HepG2 (cell line): Measurements from ENCODE around the gene TMEM198. TPM values are rescaled to one million over a fixed set of nuclear protein-coding genes. Genes with fewer than 3 reads are reported as not detected.

Experiments
- ARID2 ChIP-seq: sonication (generic); formaldehyde crosslinking; IDR thresholded peaks from 2 replicates; pipeline ENCODE4 v1.8.1; 2022; ENCODE audit warnings: mild to moderate bottlenecking, missing genetic modification reagents, borderline replicate concordance
- ARNT2 ChIP-seq: sonication (generic); formaldehyde crosslinking; IDR thresholded peaks from 2 replicates; pipeline ENCODE4 v1.8.0; 2022; ENCODE audit warnings: mild to moderate bottlenecking, low read depth, missing genetic modification reagents, moderate library complexity
- CHD4 ChIP-seq: fragments of 200-600 bp; sonication (generic); IDR thresholded peaks from 2 replicates; pipeline ENCODE4 v1.7.0; 2017; ENCODE audit warnings: mild to moderate bottlenecking, low read length, borderline replicate concordance
- HOXA9 ChIP-seq: sonication (generic); formaldehyde crosslinking; IDR thresholded peaks from 2 replicates; pipeline ENCODE4 v1.8.1; 2022; ENCODE audit warnings: missing genetic modification reagents, mild to moderate bottlenecking, moderate library complexity, borderline replicate concordance
- KDM6A ChIP-seq: IDR thresholded peaks from 2 replicates; pipeline ENCODE4 v1.6.1; 2016; ENCODE audit warnings: low read depth
- KLF13 ChIP-seq: sonication (generic); formaldehyde crosslinking; IDR thresholded peaks from 2 replicates; pipeline ENCODE4 v1.4.0; 2020; ENCODE audit warnings: mild to moderate bottlenecking, missing genetic modification reagents
- NFE2L2 ChIP-seq: fragments of 150-350 bp; IDR thresholded peaks from 2 replicates; pipeline ENCODE4 v1.6.1; 2014; ENCODE audit warnings: low read length
- RFX5 ChIP-seq: IDR thresholded peaks from 2 replicates; pipeline ENCODE4 v1.6.1; 2011; ENCODE audit warnings: low read depth, low read length, improper control_type of control experiment
- ZBTB42 ChIP-seq: sonication (generic); formaldehyde crosslinking; IDR thresholded peaks from 2 replicates; pipeline ENCODE4 v1.5.0; 2020; ENCODE audit warnings: mild to moderate bottlenecking, missing genetic modification reagents
- ZHX2 ChIP-seq, 2 experiments: sonication (generic) in 1 of 2; formaldehyde crosslinking in 1 of 2; IDR thresholded peaks; 2 replicates each; pipeline versions ENCODE4 v1.6.1 to v1.9.0; 2014 to 2022; ENCODE audit warnings: antibody characterized with exemption in 1 of 2, borderline replicate concordance in 1 of 2, inconsistent platforms in 1 of 2, low read depth in 1 of 2, missing genetic modification reagents in 1 of 2
- ZNF484 ChIP-seq: sonication (generic); formaldehyde crosslinking; IDR thresholded peaks from 2 replicates; pipeline ENCODE4 v1.5.1; 2020; ENCODE audit warnings: mild to moderate bottlenecking, low read depth, missing genetic modification reagents, borderline replicate concordance
- ZNF564 ChIP-seq: sonication (generic); formaldehyde crosslinking; IDR thresholded peaks from 2 replicates; pipeline ENCODE4 v1.8.1; 2023; ENCODE audit warnings: mild to moderate bottlenecking, missing genetic modification reagents
- polyA plus RNA-seq, 8 experiments: library from polyadenylated mRNA; depleted of rRNA in 3 of 8; stranded (reverse) in 7 of 8; unstranded in 1 of 8; fragments of >200 nt; fragmentation: Illumina TruSeq in 4 of 8; extraction: Trizol in 4 of 8; gene quantifications; 2 replicates each; pipeline versions ENCODE4 v1.2.1 to v1.2.3, GENCODE V29; 2011 to 2016; ENCODE audit warnings: low read depth in 4 of 8, missing spikeins in 1 of 8, mixed read lengths in 1 of 8; ENCODE audit not compliant: insufficient read depth in 1 of 8
- total RNA-seq, 5 experiments: library from RNA; depleted of rRNA; stranded (reverse); fragments of >200 nt; fragmentation: Illumina TruSeq; extraction: Trizol; gene quantifications; 2 replicates each; pipeline ENCODE4 v1.2.3, GENCODE V29; 2016; ENCODE audit warnings: low read depth in 1 of 5
- TF ChIP-seq, protein P1 (sequence below): sonication (generic); formaldehyde crosslinking; conservative IDR thresholded peaks from 2 replicates; pipeline ENCODE4 v1.4.0; 2020; ENCODE audit warnings: missing genetic modification reagents
- TF ChIP-seq, protein P2 (sequence below): sonication (generic); formaldehyde crosslinking; IDR thresholded peaks from 2 replicates; pipeline ENCODE4 v1.4.0; 2020; ENCODE audit warnings: mild to moderate bottlenecking, low read depth, missing genetic modification reagents
- TF ChIP-seq, protein P3 (sequence below): IDR thresholded peaks from 2 replicates; pipeline ENCODE4 v1.6.1; 2016; ENCODE audit warnings: missing biosample characterization, missing genetic modification reagents, low read depth
- TF ChIP-seq, protein P4 (sequence below): IDR thresholded peaks from 2 replicates; pipeline ENCODE4 v1.6.1; 2016; ENCODE audit warnings: control low read depth

TMEM198 gene
- total and polyA plus RNA-seq, 2 of the 13 experiments (the other 11 are each of a cell fraction or from before 2014, with no cell fraction given): 17.3 to 23.5 TPM

GRCh38 chr2:219498280-219499057, 45.4 kb upstream of the TMEM198 start, which contains the start of gene GMPPA (continued):
- TF ChIP-seq, protein P1, sequence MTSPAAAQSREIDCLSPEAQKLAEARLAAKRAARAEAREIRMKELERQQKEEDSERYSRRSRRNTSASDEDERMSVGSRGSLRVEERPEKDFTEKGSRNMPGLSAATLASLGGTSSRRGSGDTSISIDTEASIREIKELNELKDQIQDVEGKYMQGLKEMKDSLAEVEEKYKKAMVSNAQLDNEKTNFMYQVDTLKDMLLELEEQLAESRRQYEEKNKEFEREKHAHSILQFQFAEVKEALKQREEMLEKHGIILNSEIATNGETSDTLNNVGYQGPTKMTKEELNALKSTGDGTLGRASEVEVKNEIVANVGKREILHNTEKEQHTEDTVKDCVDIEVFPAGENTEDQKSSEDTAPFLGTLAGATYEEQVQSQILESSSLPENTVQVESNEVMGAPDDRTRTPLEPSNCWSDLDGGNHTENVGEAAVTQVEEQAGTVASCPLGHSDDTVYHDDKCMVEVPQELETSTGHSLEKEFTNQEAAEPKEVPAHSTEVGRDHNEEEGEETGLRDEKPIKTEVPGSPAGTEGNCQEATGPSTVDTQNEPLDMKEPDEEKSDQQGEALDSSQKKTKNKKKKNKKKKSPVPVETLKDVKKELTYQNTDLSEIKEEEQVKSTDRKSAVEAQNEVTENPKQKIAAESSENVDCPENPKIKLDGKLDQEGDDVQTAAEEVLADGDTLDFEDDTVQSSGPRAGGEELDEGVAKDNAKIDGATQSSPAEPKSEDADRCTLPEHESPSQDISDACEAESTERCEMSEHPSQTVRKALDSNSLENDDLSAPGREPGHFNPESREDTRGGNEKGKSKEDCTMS (CRISPR knock-in tag): 0 out of 2 replicates have a peak, but pooled peaks have one; percentile 12
- peak; percentile 93 for TF ChIP-seq ARID2 (CRISPR knock-in tag)
- TF ChIP-seq ZHX2 (IDR thresholded peaks at IDR 0.05; ENCODE audit: low read depth): peak; percentile 36; the same call in 1 of the 2 replicates
- no peak for TF ChIP-seq ZHX2 (CRISPR knock-in tag; IDR thresholded peaks at IDR 0.05; ENCODE audit: borderline replicate concordance)
- TF ChIP-seq, protein P2, sequence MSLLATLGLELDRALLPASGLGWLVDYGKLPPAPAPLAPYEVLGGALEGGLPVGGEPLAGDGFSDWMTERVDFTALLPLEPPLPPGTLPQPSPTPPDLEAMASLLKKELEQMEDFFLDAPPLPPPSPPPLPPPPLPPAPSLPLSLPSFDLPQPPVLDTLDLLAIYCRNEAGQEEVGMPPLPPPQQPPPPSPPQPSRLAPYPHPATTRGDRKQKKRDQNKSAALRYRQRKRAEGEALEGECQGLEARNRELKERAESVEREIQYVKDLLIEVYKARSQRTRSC: no peak
- TF ChIP-seq, protein P3, sequence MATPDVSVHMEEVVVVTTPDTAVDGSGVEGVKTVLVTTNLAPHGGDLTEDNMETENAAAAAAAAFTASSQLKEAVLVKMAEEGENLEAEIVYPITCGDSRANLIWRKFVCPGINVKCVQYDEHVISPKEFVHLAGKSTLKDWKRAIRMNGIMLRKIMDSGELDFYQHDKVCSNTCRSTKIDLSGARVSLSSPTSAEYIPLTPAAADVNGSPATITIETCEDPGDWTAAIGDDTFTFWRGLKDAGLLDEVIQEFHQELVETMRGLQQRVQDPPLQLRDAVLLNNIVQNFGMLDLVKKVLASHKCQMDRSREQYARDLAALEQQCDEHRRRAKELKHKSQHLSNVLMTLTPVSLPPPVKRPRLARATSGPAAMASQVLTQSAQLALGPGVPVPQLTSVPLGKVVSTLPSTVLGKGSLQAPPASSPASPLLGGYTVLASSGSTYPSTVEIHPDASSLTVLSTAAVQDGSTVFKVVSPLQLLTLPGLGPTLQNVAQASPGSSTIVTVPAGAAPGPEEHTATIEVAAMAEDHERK: no peak
- TF ChIP-seq, protein P4, sequence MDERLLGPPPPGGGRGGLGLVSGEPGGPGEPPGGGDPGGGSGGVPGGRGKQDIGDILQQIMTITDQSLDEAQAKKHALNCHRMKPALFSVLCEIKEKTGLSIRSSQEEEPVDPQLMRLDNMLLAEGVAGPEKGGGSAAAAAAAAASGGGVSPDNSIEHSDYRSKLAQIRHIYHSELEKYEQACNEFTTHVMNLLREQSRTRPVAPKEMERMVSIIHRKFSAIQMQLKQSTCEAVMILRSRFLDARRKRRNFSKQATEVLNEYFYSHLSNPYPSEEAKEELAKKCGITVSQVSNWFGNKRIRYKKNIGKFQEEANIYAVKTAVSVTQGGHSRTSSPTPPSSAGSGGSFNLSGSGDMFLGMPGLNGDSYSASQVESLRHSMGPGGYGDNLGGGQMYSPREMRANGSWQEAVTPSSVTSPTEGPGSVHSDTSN: no peak
- TF ChIP-seq ARNT2 (CRISPR knock-in tag): peak; percentile 99
- no peak for TF ChIP-seq KLF13 (CRISPR knock-in tag)
- TF ChIP-seq ZNF484: no peak
- TF ChIP-seq ZNF564 (CRISPR knock-in tag): no peak
- TF ChIP-seq CHD4: no peak
- TF ChIP-seq KDM6A (CRISPR knock-in tag): no peak
- no peak for TF ChIP-seq RFX5
- no peak for TF ChIP-seq HOXA9
- peak; percentile 35; the same call in 1 of the 2 replicates for TF ChIP-seq ZBTB42 (CRISPR knock-in tag)
- TF ChIP-seq NFE2L2: no peak
